Effector memory CD8-positive, alpha-beta T cell (primary cell): ENCODE measurements around the gene SULF2.

Experiments
- ATAC-seq: fragments of 150-1000 bp; cut with Tn5 transposase; replicated peaks from 2 replicates; pipeline ENCODE4 v1.10.0; 2021; ENCODE audit warnings: mild to moderate bottlenecking, moderate library complexity
- DNase-seq, 3 experiments: peaks; one replicate each; pipeline ENCODE4 v3.0.0; 2021
- H3K27ac Mint-ChIP-seq, 2 donors: one replicate each; pipeline ENCODE4 v1.8.0; 2022; ENCODE audit warnings: mild to moderate bottlenecking in 2 of 2, mixed read lengths in 2 of 2, moderate library complexity in 2 of 2
- H3K27me3 Mint-ChIP-seq, 2 donors: one replicate each; pipeline ENCODE4 v1.8.0; 2022; ENCODE audit warnings: mixed read lengths in 2 of 2
- H3K36me3 Mint-ChIP-seq: one replicate; pipeline ENCODE4 v1.8.0; 2022; ENCODE audit warnings: mild to moderate bottlenecking, moderate library complexity, mixed read lengths; ENCODE audit not compliant: insufficient read depth
- H3K4me1 Mint-ChIP-seq, 2 donors: one replicate each; pipeline ENCODE4 v1.8.0; 2022; ENCODE audit warnings: low read depth in 2 of 2, mixed read lengths in 2 of 2
- H3K4me3 Mint-ChIP-seq, 2 donors: one replicate each; pipeline ENCODE4 v1.8.0; 2022; ENCODE audit warnings: mild to moderate bottlenecking in 2 of 2, mixed read lengths in 2 of 2, moderate library complexity in 2 of 2
- H3K9me3 Mint-ChIP-seq, 2 donors: one replicate each; pipeline ENCODE4 v1.8.0; 2022; ENCODE audit warnings: mixed read lengths in 2 of 2

The SULF2 gene

GRCh38 chr20:47676219-47676721 is 109.0 kb downstream of the SULF2 start:
- no peaks in the 10 kb centered on the region for H3K9me3 Mint-ChIP-seq
- ATAC-seq (no peak), DNase-seq (no peak)
- no peak overlapping the region for H3K27ac Mint-ChIP-seq
- peaks cover 0 to 10% of the 10 kb centered on the region in 2 donors for H3K27me3 Mint-ChIP-seq
- no peak overlapping the region for H3K4me3 Mint-ChIP-seq
- peaks cover 0 to 5% of the 10 kb centered on the region in 2 donors for H3K4me1 Mint-ChIP-seq
- H3K36me3 Mint-ChIP-seq, result peaks cover 3% of the 10 kb centered on the region

- ATAC-seq (no peak), DNase-seq (no peak)
- Mint-ChIP-seq H3K4me3 (no peak overlapping the region), H3K9me3 (no peaks in the 10 kb centered on the region), H3K27ac (no peak overlapping the region), H3K27me3 (peaks cover 0 to 10% of the 10 kb centered on the region in 2 donors), H3K4me1 (peaks cover 0 to 5% of the 10 kb centered on the region in 2 donors), H3K36me3 (peaks cover 5% of the 10 kb centered on the region)
Measured at GRCh38 chr20:47675190-47676142, 109.8 kb downstream of the SULF2 start.

GRCh38 chr20:47674686-47675085 is 110.6 kb downstream of the SULF2 start:
- no peak overlapping the region for H3K27ac Mint-ChIP-seq
- DNase-seq, result no peak
- H3K4me1 Mint-ChIP-seq, result peaks cover 0 to 5% of the 10 kb centered on the region in 2 donors
- peaks cover 5% of the 10 kb centered on the region for H3K36me3 Mint-ChIP-seq
- no peak overlapping the region for H3K4me3 Mint-ChIP-seq
- H3K9me3 Mint-ChIP-seq, result no peaks in the 10 kb centered on the region
- no peak for ATAC-seq
- peaks cover 0 to 10% of the 10 kb centered on the region in 2 donors for H3K27me3 Mint-ChIP-seq

GRCh38 chr20:47674145-47674544 is 111.1 kb downstream of the SULF2 start:
- H3K9me3 Mint-ChIP-seq, result no peaks in the 10 kb centered on the region
- H3K27ac Mint-ChIP-seq, result no peak overlapping the region
- peaks cover 0 to 3% of the 10 kb centered on the region in 2 donors for H3K4me1 Mint-ChIP-seq
- DNase-seq (no peak), ATAC-seq (no peak)
- no peak overlapping the region for H3K4me3 Mint-ChIP-seq
- H3K27me3 Mint-ChIP-seq, result peaks cover 0 to 6% of the 10 kb centered on the region in 2 donors
- H3K36me3 Mint-ChIP-seq, result peaks cover 4% of the 10 kb centered on the region

GRCh38 chr20:47673671-47673955 is 111.7 kb downstream of the SULF2 start:
- peaks cover 0 to 2% of the 10 kb centered on the region in 2 donors for H3K4me1 Mint-ChIP-seq
- DNase-seq, result no peak
- H3K36me3 Mint-ChIP-seq, result peaks cover 2% of the 10 kb centered on the region
- no peak overlapping the region for H3K27ac Mint-ChIP-seq
- H3K9me3 Mint-ChIP-seq, result no peaks in the 10 kb centered on the region
- H3K27me3 Mint-ChIP-seq, result peaks cover 0 to 4% of the 10 kb centered on the region in 2 donors
- no peak overlapping the region for H3K4me3 Mint-ChIP-seq
- no peak for ATAC-seq

GRCh38 chr20:47672886-47673670 is 112.2 kb downstream of the SULF2 start:
- H3K9me3 Mint-ChIP-seq, result no peaks in the 10 kb centered on the region
- H3K4me3 Mint-ChIP-seq, result no peak overlapping the region
- H3K27me3 Mint-ChIP-seq, result peaks cover 0 to 4% of the 10 kb centered on the region in 2 donors
- H3K27ac Mint-ChIP-seq, result no peak overlapping the region
- H3K36me3 Mint-ChIP-seq, result peaks cover 7% of the 10 kb centered on the region
- peaks cover 0 to 2% of the 10 kb centered on the region in 2 donors for H3K4me1 Mint-ChIP-seq
- ATAC-seq (no peak), DNase-seq (no peak)

- Mint-ChIP-seq H3K4me3 (no peak overlapping the region), H3K36me3 (peaks cover 8% of the 10 kb centered on the region), H3K27ac (no peak overlapping the region), H3K4me1 (no peaks in the 10 kb centered on the region), H3K27me3 (no peaks in the 10 kb centered on the region), H3K9me3 (no peaks in the 10 kb centered on the region)
- DNase-seq, result no peak
- no peak for ATAC-seq
Measured at GRCh38 chr20:47672166-47672565, 113.1 kb downstream of the SULF2 start.

GRCh38 chr20:47670913-47671312 is 114.4 kb downstream of the SULF2 start:
- H3K9me3 Mint-ChIP-seq, result no peaks in the 10 kb centered on the region
- ATAC-seq, result no peak
- no peak overlapping the region for H3K4me3 Mint-ChIP-seq
- no peak overlapping the region for H3K27ac Mint-ChIP-seq
- H3K27me3 Mint-ChIP-seq, result no peaks in the 10 kb centered on the region
- H3K36me3 Mint-ChIP-seq, result peaks cover 8% of the 10 kb centered on the region
- no peak for DNase-seq
- H3K4me1 Mint-ChIP-seq, result no peaks in the 10 kb centered on the region

- H3K27ac Mint-ChIP-seq, result no peak overlapping the region
- no peak overlapping the region for H3K4me3 Mint-ChIP-seq
- no peaks in the 10 kb centered on the region for H3K27me3 Mint-ChIP-seq
- H3K4me1 Mint-ChIP-seq, result no peaks in the 10 kb centered on the region
- ATAC-seq (no peak), DNase-seq (no peak)
- no peaks in the 10 kb centered on the region for H3K9me3 Mint-ChIP-seq
- peaks cover 8% of the 10 kb centered on the region for H3K36me3 Mint-ChIP-seq
Measured at GRCh38 chr20:47669927-47670890, 115.1 kb downstream of the SULF2 start.

- Mint-ChIP-seq H3K4me3 (no peak overlapping the region), H3K4me1 (no peaks in the 10 kb centered on the region), H3K27me3 (no peaks in the 10 kb centered on the region), H3K27ac (no peak overlapping the region), H3K9me3 (no peaks in the 10 kb centered on the region), H3K36me3 (peaks cover 8% of the 10 kb centered on the region)
- no peak for ATAC-seq
- DNase-seq, result no peak
Measured at GRCh38 chr20:47669489-47669888, 115.8 kb downstream of the SULF2 start.

GRCh38 chr20:47669152-47669425 is 116.2 kb downstream of the SULF2 start:
- H3K4me3 Mint-ChIP-seq, result no peak overlapping the region
- H3K9me3 Mint-ChIP-seq, result no peaks in the 10 kb centered on the region
- peaks cover 0 to under 1% of the 10 kb centered on the region in 2 donors for H3K4me1 Mint-ChIP-seq
- no peak overlapping the region for H3K27ac Mint-ChIP-seq
- ATAC-seq, result no peak
- H3K36me3 Mint-ChIP-seq, result peaks cover 8% of the 10 kb centered on the region
- H3K27me3 Mint-ChIP-seq, result no peaks in the 10 kb centered on the region
- no peak for DNase-seq

GRCh38 chr20:47668313-47669151 is 116.7 kb downstream of the SULF2 start:
- no peaks in the 10 kb centered on the region for H3K9me3 Mint-ChIP-seq
- peaks cover 12% of the 10 kb centered on the region for H3K36me3 Mint-ChIP-seq
- DNase-seq, result no peak
- no peak overlapping the region for H3K27ac Mint-ChIP-seq
- H3K4me1 Mint-ChIP-seq, result peaks cover 2 to 6% of the 10 kb centered on the region in 2 donors
- no peaks in the 10 kb centered on the region for H3K27me3 Mint-ChIP-seq
- no peak for ATAC-seq
- no peak overlapping the region for H3K4me3 Mint-ChIP-seq
